GM21717 (cell line): Measurements from ENCODE around the gene ETV5.

Experiments used
- ATAC-seq: cut with Tn5 transposase; IDR thresholded peaks from one replicate; pipeline ENCODE4 v1.9.1; 2021; ENCODE audit warnings: mild to moderate bottlenecking, moderate library complexity; ENCODE audit not compliant: unreplicated experiment

Gene ETV5

GRCh38 chr3:186124592-186124991 lies 15.7 kb upstream of the ETV5 start:
- ATAC-seq = no peak

- no peak for ATAC-seq
These were observed 14.1 kb upstream of the ETV5 start for GRCh38 chr3:186123012-186123411.

- no peak for ATAC-seq
These were observed 13.1 kb upstream of the ETV5 start for GRCh38 chr3:186121968-186122367.

- ATAC-seq = no peak
These were observed 12.4 kb upstream of the ETV5 start for GRCh38 chr3:186121278-186121677.

DNA sequence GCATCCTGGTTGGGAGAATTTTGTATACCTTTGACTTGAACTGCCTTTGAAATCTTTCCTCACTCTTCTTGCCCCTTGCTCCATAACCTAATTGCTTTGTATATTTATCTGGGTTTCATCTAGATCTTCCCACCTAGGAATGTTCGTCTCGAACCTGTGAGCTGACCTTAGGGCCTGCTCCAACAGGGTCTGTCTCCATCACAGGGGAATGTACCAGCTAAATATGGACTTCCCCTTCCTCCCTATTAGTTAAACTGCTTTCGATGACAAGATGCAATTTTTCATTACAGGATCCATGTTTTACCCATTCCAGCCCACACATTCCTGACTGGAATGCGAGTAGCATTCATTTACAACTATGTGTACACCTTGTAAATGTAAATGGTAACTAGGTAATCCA lies 10.6 kb upstream of the ETV5 start:
- ATAC-seq = no peak

GRCh38 chr3:186118692-186119091 lies 9.8 kb upstream of the ETV5 start:
- ATAC-seq = no peak

DNA sequence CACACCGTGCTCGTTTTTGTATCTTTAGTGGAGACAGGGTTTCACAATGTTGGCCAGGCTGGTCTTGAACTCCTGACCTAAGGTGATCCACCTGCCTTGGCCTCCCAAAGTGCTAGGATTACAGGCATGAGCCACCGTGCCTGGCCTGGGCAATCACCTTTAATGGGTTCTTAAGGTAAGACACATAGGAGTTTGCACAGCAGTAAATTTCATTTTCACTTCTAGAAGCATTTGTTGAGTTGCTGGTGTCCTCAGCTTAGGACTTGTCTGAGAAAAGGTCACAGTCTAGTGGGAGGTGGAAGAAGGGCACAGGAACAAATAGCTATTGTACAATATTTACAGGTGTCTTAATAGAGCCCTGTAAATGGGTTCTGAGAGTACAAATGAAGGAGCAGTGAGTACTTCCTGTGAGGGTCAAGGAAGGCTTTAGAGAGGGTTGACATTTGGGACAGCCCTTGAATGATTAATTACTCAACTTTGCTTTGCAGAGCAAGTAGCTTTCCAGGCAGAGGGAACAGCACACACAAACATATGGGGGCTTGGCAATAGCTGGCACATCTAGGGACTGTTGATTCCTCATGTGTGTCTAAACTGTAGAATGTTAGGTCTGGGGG lies 8.7 kb upstream of the ETV5 start:
- ATAC-seq = no peak

- ATAC-seq = no peak
These were observed 6.5 kb upstream of the ETV5 start for GRCh38 chr3:186115239-186115996.

- ATAC-seq = no peak
These were observed 2.4 kb upstream of the ETV5 start for GRCh38 chr3:186110975-186111974.

DNA sequence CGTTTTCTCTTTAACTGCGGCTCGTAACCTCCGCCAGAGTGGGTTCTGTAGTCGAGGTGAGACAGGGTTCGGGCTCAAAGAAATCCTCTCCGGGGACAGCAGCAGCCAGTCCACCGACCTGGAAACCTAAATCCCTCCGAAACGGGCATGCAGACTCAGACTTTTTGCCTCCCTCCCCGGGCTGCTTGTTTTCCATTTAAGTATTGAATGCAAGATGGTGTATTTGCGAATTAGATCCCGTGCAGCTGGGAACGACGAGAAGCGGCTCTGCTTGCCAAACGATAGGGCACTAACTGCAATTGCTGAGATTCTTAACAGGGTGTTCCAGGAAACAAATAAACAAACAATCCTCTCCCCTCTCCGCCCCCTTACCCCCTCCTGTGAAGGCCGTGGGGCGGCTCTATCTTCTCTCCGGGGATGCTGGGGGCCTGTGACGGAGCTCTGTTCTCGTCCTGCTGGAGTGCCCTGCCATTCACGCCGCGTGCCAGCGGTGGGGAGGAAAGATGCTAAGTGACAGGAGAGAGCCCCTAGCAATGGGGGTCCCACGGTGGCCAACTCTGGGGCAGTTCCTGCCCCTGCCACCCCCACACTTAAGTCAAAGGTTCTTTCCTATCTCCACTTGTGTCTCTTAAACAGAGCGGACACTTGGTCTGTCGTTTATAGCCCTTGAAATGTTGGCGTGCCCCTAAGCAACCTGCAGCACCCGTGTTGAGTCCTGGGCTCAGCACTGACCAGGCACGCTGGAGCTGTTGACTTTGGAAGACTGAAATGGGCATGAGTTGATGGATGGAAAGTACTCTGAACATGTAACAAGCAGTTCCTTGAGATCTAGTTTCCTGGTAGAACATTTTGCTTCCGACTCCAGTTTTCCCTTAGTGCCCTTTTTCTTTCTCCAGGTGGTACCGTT lies 1.3 kb upstream of the ETV5 start:
- ATAC-seq = no peak

GRCh38 chr3:186108106-186108940 lies 566 bp downstream of the ETV5 start:
- no peak for ATAC-seq

- ATAC-seq = no peak
These were observed 1.4 kb downstream of the ETV5 start for GRCh38 chr3:186107215-186108105.

- ATAC-seq = no peak
These were observed 3.3 kb downstream of the ETV5 start for GRCh38 chr3:186105543-186105942.

- no peak for ATAC-seq
These were observed 6.2 kb downstream of the ETV5 start for GRCh38 chr3:186102687-186103086.

DNA sequence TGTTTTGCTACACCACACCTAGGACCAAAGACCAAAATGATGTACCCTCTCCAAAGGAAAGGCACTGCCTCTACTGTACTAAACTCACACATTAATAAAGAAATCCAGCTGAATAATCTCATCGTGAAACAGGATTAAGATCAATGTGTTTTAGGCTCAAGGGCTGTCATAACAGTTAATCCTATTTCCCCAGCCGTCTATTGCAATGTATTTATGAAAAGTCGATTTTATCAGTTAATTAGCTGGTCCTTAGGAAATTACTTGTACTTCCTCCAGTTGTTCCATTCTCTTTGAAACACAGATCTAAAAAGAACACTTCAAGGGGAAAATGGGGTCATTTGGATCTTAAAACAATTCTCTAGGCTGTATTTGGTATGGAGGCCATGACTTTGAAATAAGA lies 8.5 kb downstream of the ETV5 start:
- ATAC-seq = no peak

DNA sequence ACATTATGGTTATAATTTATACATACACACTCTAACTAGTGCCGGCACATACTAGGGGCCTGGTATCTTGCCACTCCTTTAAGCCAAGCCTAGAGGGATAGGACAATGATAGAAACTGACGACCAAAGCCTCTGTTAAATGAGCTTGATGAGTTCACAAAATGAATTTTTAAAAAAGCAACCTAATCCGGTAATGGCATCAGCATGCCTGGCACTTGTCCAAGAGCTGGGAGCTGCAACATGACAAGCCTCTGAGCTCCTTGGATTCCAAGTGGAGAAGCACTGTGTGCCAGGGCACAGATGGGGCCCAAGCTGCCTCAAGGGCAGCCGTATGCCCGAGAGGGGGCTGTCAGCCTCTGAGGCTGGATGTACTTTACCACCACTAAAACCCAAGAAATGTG lies 9.7 kb downstream of the ETV5 start:
- ATAC-seq = no peak

DNA sequence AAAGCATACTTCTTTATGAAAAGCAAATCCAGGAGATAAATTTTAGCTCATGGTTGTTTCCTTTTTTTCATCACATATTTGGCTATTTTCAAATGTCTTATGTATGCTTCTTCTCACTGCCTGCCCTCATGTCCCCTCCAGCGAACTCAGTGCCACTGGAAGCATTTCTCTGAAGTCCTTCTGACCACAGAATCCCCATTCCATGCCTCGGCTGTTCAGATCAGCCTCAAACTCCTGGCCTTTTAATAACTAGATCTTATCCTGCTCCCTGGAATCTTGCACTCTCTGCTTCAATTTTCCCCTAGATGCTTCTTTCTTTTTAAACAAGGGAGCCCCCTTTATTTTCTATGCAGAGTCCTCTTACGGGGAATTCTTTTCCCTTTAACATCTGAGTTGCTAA lies 10.1 kb downstream of the ETV5 start:
- ATAC-seq = no peak

GRCh38 chr3:186097663-186098451 lies 11.0 kb downstream of the ETV5 start:
- no peak for ATAC-seq
